Renal cortical epithelial cell (primary cell): ENCODE measurements around the gene MATCAP1. TPM values are rescaled to one million over a fixed set of nuclear protein-coding genes. Genes with fewer than 3 reads are reported as not detected.

Source experiments
- DNase-seq: peaks from one replicate; pipeline ENCODE4 v3.0.0-alpha.2; 2011; ENCODE audit warnings: low read depth
- total RNA-seq: library from RNA; depleted of rRNA; stranded (reverse); fragments of >200 nt; gene quantifications from 2 replicates; pipeline ENCODE4 v1.2.3, GENCODE V29; 2014

MATCAP1 gene
- total RNA-seq, 1 donor from 2014 or later: 10.7 TPM

DNA sequence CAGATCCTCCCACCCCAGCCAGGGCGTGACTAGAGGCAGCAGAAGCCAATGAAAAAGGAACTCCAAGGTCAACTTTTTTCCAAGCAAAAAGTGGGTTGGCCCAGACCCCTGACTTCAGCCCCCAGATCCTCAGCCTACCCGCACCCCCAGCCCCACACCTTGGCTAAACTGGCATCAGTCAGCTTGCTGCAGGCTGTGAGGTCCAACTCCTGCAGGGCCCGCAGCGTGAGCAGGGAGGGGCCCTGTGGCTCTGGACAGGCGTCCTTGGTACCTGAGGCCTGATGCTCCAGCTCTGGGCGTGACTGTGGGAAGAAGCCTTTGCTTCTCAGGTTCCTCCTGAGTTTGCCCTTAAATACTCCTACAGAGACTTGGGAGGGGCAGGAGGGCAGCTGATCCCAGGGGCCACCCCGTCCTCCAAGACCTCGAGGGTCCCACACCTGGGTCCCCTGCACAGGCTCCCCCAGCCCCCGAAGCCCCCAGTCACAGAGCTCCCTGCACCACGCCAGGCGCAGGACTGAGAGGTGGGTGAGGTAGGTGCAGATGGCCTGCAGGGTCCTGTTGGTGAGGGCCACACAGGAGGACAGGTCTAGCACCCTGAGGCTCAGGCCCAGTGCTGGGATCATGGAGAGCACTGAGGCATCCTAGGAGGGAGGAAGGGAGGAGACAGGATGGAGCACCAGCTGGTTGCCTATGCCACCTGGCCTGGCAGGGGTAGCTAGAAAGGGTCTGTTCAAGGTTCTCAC, 24.6 kb upstream of the MATCAP1 start:
- DNase-seq: no peak

DNA sequence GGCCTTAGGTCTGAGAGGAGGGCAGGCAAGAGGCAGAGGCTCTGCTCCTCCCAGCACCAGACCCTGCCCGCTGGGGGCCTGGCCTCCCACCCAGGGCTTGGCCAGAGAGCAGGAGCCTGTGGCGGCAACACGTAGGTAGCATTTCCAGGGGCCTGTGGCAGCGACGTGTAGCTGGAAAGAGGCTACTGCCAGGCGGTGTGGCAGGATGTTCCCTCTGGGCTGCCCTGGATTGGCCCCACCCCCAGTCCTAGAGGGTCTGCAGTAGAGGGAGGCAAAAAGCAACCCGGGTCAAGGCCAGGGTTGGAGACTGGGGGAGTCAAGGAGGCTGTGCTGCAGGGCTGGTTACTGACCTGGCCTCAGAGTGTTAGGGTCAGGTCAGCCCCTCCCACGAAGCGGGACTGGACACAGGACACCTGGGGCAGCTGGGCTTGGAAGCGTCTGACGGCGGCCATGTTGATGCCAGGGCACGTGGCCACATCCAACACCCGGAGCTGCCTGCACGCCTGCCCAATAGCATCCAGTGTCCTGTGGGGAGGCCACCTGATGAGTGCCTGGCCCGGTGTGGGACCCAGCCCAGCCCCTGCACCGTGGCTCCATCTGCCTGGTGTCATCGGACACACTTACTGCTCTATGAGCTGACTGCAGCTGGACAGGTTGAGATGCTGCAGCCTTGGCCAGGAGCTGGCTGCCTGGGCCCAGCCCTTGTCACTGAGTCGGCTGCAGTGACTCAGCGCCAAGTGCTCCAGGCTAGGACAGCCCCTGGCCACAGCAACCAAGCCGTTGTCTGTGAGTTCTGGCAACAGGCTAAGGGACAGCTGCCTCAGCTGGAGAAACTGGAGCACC, 23.7 kb upstream of the MATCAP1 start:
- DNase-seq: no peak

GRCh38 chr16:67206838-67207248, 23.1 kb upstream of the MATCAP1 start:
- DNase-seq: no peak

GRCh38 chr16:67206129-67206837, 22.5 kb upstream of the MATCAP1 start:
- DNase-seq: no peak

- no peak for DNase-seq
These were observed 20.3 kb upstream of the MATCAP1 start for GRCh38 chr16:67204076-67204475.

DNA sequence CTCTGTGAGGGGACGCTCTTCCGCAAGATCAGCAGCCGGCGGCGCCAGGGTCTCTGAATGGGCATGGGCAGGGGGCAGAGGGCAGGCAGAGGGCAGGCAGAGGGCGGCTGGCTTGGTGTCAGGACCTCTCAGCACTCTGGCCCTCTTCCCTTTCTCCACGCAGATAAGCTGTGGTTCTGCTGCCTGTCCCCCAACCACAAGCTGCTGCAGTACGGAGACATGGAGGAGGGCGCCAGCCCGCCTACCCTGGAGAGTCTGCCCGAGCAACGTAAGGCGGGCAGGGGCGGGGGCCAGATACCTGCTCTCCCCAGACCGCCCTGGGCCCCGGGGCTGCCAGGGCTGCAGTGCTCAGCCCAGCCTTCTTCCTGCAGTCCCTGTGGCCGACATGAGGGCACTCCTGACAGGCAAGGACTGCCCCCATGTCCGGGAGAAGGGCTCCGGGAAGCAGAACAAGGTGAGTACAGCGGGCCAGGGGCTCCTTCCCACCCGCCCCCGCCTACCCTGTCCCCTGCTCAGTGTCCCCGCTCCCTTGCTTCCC, 19.3 kb upstream of the MATCAP1 start:
- no peak for DNase-seq

DNA sequence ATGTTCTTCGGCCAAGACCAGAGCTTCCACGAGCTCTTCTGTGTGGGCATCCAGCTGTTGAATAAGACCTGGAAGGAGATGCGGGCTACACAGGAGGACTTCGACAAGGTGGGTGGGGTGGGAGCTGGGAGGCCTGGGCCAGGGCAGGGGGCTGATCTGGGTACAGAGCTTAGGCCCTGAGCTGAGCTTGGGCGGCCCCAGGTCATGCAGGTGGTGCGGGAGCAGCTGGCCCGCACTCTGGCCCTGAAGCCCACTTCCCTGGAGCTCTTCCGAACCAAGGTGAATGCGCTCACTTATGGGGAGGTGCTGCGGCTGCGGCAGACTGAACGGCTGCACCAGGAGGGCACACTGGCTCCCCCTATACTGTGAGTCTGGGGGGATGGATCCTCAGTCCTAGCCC, 18.7 kb upstream of the MATCAP1 start:
- no peak for DNase-seq

DNA sequence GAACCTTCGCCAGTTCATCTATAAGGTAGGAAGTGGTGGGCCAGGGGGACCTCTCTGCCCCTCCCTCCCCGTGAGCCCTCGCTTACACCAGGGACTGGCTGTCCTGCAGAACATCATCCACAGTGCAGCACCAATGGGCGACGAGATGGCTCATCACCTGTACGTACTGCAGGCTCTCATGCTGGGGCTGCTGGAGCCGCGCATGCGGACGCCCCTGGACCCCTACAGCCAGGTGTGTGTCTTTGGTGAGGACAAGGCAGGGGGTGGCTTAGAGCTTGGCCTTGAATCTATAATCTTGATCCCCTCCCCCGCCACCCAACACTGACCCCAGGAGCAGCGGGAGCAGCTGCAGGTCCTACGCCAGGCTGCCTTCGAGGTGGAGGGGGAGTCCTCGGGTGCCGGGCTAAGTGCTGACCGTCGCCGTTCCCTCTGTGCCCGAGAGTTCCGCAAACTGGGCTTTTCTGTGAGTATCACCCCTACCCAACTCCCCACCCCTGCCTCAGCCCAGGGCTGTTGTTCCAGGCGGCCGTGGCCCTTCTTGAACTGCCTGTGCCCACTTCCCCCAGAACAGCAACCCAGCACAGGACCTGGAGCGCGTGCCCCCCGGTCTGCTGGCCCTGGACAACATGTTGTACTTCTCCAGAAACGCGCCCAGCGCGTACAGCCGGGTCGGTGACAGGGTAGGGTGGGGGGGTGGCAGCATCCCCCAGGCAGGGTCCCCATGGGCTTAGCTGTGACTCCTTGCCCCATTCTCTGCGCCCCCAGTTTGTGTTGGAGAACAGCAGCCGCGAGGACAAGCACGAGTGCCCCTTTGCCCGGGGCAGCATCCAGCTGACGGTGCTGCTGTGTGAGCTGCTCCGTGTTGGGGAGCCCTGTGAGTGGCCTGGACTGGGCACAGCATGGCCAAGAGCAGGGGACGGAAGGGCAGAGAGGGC, 17.9 kb upstream of the MATCAP1 start:
- no peak for DNase-seq

GRCh38 chr16:67200491-67200890, 16.7 kb upstream of the MATCAP1 start:
- DNase-seq: no peak

DNA sequence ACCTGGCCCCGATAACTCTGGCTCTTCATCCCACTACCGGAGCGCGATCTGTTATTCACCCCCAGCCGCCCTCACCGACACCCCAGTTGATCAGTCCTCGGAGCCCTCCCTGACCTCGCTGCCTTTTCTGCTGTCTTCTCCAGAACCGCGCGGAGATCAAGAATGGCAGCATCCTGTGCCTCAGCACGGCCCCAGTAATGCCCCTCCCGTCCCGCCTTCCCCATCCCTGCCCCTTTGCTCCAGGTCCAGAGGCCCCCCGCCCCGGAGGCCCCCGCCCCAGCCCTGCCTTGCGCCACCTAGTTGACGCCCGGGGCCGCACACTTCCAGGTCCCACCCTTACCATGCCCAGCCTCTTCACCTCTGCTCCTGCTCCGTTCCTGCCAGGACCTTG, 16.0 kb upstream of the MATCAP1 start:
- DNase-seq: no peak

DNA sequence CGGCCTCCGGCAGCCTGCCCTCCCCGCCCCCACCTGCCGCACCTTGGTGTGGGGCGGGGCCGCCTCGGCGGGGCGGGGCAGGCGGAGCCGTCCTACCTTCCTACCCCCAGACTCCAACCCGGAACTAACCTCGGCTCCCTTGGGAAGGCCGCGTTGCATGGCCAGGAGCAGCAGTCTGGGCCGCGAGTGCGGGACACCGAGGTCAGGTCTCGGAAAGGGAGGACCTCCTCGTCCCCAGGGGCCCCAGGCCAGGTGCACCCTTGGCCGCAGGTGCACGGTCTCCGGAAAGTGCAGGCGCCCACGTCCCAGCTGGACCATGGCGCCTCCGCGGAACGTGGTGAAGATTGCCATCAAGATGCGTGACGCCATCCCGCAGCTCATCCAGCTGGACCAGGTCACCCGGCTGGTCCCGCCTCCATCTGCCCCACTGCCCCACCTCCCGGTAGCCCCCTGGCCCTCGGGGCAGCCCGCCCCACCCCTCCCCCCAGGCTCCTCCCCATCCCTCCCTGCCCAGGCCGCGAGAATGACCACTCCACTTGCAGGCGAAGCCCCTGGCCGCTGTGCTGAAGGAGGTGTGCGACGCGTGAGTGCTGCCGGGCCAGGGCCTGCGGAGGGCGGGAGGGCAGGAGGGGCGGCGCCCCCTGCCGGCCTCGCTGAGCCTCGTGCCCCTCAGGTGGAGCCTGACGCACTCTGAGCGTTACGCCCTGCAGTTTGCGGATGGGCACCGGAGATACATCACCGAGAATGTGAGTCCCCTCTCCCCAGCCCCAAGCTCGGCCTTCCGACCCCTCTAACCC, 15.4 kb upstream of the MATCAP1 start, which contains the start of gene ELMO3:
Gene ELMO3 (plus strand): TSS at position 121 of the 797 bp plus-strand sequence. CDS start 196 bp downstream, at position 317.
- DNase-seq: no peak

GRCh38 chr16:67198238-67198734, 14.5 kb upstream of the MATCAP1 start:
- peak; percentile 52 for DNase-seq

DNA sequence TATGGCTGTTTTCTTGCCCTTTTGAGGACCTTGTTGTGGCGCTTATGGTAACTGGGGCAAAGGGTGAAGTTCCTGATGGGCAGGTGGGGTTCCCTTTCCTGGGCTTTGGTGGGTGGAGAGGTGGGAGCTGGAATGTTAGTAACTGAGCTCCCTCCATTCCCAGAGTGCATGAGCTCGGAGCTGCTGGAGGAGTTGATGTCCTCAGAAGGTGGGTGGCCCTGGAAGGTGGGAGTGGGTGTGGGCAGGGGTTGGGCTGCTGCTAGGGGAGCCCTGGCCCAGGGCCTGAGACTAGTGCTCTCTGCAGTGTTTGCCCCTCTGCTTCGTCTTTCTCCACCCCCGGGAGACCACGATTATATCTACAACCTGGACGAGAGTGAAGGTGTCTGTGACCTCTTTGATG, 13.9 kb upstream of the MATCAP1 start:
- peak; percentile 38 for DNase-seq

GRCh38 chr16:67196881-67197280, 13.1 kb upstream of the MATCAP1 start:
- DNase-seq: no peak

- DNase-seq: no peak
These were observed 11.9 kb upstream of the MATCAP1 start for GRCh38 chr16:67195676-67196075.

- DNase-seq: no peak
These were observed 10.5 kb upstream of the MATCAP1 start for GRCh38 chr16:67194260-67194659.

DNA sequence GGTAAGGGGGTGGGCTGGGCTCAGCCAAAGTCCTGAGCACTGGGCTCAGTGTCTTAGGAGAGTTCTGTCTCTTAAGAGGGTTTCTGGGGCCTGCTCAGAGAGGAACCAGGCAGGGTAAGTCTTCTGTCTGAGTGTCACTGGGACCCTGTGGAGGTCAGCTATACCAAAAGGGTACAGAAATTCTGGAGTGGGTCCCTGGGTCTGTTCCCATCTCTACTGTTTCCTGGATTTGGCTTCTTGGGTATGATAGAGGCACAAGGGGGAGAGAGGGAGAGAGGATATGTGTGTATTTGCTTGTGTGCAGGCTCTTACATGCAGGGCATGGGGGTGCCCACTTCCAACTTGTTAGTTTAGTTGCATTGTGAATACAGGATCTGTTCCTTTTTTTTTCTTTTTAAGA, 9.8 kb upstream of the MATCAP1 start:
- no peak for DNase-seq

DNA sequence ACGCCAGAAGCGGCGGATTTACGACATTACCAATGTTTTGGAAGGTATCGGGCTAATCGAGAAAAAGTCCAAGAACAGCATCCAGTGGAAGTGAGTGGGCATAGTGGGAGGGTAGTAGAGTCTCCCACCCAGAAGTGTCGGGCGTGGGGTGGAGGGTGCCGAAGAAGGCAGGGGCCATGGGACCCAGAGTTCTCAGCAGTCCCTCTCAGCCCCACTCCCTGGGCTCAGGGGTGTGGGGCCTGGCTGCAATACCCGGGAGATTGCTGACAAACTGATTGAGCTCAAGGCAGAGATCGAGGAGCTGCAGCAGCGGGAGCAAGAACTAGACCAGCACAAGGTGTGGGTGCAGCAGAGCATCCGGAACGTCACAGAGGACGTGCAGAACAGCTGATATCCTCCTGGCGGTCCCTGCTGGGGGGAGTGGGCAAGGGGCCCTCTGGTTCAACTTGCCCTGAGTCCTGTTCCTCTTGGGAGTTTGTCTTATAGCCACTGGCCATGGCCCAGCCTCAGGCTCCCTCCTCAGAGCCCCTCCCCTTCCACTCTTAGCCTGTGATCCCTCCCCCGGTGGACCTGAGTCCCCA, 9.1 kb upstream of the MATCAP1 start:
- DNase-seq: no peak

- peak; percentile 68 for DNase-seq
These were observed 8.4 kb upstream of the MATCAP1 start, which contains the start of gene E2F4 for GRCh38 chr16:67191995-67192681. Gene E2F4 (plus strand): TSS chr16:67192155. CDS start chr16:67192228, 73 bp downstream.
